Astrocyte (in vitro differentiated cells and primary cell): ENCODE data around the gene PCGF3. TPM values are rescaled to one million over a fixed set of nuclear protein-coding genes. Genes with fewer than 3 reads are reported as not detected.
"Not testable (repeated sequence)": the region's sequence is repeated elsewhere in the genome, so short reads cannot be mapped to it uniquely, and the experiment has no call there.

Source experiments
- DNase-seq: peaks from one replicate; pipeline ENCODE4 v3.0.0-alpha.2; 2010; ENCODE audit warnings: low read depth
- FAIRE-seq: peaks from 2 replicates; lab custom pipeline; 2011; peaks lifted over from hg19 to GRCh38; lab: Jason Lieb, UNC
- H2AFZ ChIP-seq: 2 replicates; pipeline ENCODE4 v1.6.0; 2012; ENCODE audit warnings: low read depth, low read length, inconsistent platforms
- H3K27ac ChIP-seq: 2 replicates; pipeline ENCODE4 v1.5.1; 2011; ENCODE audit warnings: low read depth, low read length, inconsistent platforms
- H3K27me3 ChIP-seq: 2 replicates; pipeline ENCODE4 v1.6.0; 2011; ENCODE audit warnings: low read length, inconsistent platforms; ENCODE audit not compliant: insufficient read depth
- H3K36me3 ChIP-seq: 2 replicates; pipeline ENCODE4 v1.5.1; 2011; ENCODE audit warnings: low read length, inconsistent platforms; ENCODE audit not compliant: insufficient read depth
- H3K4me1 ChIP-seq: 2 replicates; pipeline ENCODE4 v1.5.1; 2011; ENCODE audit warnings: low read length, inconsistent platforms; ENCODE audit not compliant: insufficient read depth
- H3K4me2 ChIP-seq: 2 replicates; pipeline ENCODE4 v1.6.0; 2012; ENCODE audit warnings: low read length, inconsistent platforms
- H3K4me3 ChIP-seq: 2 replicates; pipeline ENCODE4 v1.5.1; 2011; ENCODE audit warnings: low read depth, mild to moderate bottlenecking, low read length, inconsistent platforms; ENCODE audit not compliant: insufficient read depth
- H3K79me2 ChIP-seq: 2 replicates; pipeline ENCODE4 v1.6.0; 2012; ENCODE audit warnings: mild to moderate bottlenecking, low read length, inconsistent platforms; ENCODE audit not compliant: insufficient read depth
- H3K9ac ChIP-seq: 2 replicates; pipeline ENCODE4 v1.6.0; 2012; ENCODE audit warnings: mild to moderate bottlenecking, low read length, inconsistent platforms
- H3K9me3 ChIP-seq: 2 replicates; pipeline ENCODE4 v1.5.1; 2012; ENCODE audit warnings: low read depth, mild to moderate bottlenecking, low read length, inconsistent platforms; ENCODE audit not compliant: insufficient read depth
- H4K20me1 ChIP-seq: 2 replicates; pipeline ENCODE4 v1.6.0; 2012; ENCODE audit warnings: low read length, inconsistent platforms; ENCODE audit not compliant: insufficient read depth
- H3K27ac Mint-ChIP-seq: one replicate; pipeline ENCODE4 v1.8.0; 2021; ENCODE audit warnings: mild to moderate bottlenecking, mixed read lengths; ENCODE audit not compliant: unreplicated experiment
- H3K27me3 Mint-ChIP-seq: one replicate; pipeline ENCODE4 v1.8.0; 2021; ENCODE audit warnings: low read depth, mixed read lengths; ENCODE audit not compliant: unreplicated experiment
- H3K36me3 Mint-ChIP-seq: one replicate; pipeline ENCODE4 v1.8.0; 2021; ENCODE audit warnings: low read depth, mixed read lengths; ENCODE audit not compliant: unreplicated experiment
- H3K4me1 Mint-ChIP-seq: one replicate; pipeline ENCODE4 v1.8.0; 2021; ENCODE audit warnings: low read depth, mixed read lengths; ENCODE audit not compliant: unreplicated experiment
- H3K4me3 Mint-ChIP-seq: one replicate; pipeline ENCODE4 v1.8.0; 2021; ENCODE audit warnings: mild to moderate bottlenecking, moderate library complexity, mixed read lengths; ENCODE audit not compliant: unreplicated experiment
- H3K9me3 Mint-ChIP-seq: one replicate; pipeline ENCODE4 v1.8.0; 2021; ENCODE audit warnings: mild to moderate bottlenecking, mixed read lengths; ENCODE audit not compliant: unreplicated experiment
- CTCF ChIP-seq: IDR thresholded peaks from 2 replicates; pipeline ENCODE4 v1.5.1; 2011; ENCODE audit warnings: low read depth, mild to moderate bottlenecking, inconsistent platforms, low read length, moderate library complexity; ENCODE audit not compliant: insufficient read depth
- total RNA-seq: library from RNA; stranded (reverse); gene quantifications from 2 replicates; pipeline ENCODE4 v1.2.1, GENCODE V29; 2021

The PCGF3 gene
- total RNA-seq, 1 donor from 2014 or later = 65.7 TPM

- H4K20me1 ChIP-seq = peaks cover 96% of the 10 kb centered on the region
- peaks cover 41% of the 10 kb centered on the region for H3K36me3 ChIP-seq
- no peaks in the 10 kb centered on the region for H3K9me3 ChIP-seq
- Mint-ChIP-seq H3K4me3 (no peak overlapping the region), H3K27ac (no peak overlapping the region), H3K27me3 (no peaks in the 10 kb centered on the region), H3K36me3 (peaks cover 31% of the 10 kb centered on the region), H3K9me3 (peaks cover 3% of the 10 kb centered on the region), H3K4me1 (peaks cover 27% of the 10 kb centered on the region)
- H3K79me2 ChIP-seq = peaks cover 96% of the 10 kb centered on the region
- no peak for TF ChIP-seq CTCF
- H3K4me1 ChIP-seq = no peaks in the 10 kb centered on the region
- H3K9ac ChIP-seq = no peak overlapping the region
- no peak overlapping the region for H2AFZ ChIP-seq
- H3K27ac ChIP-seq = no peak overlapping the region
- FAIRE-seq = no peak
- no peak overlapping the region for H3K4me3 ChIP-seq
- no peak overlapping the region for H3K4me2 ChIP-seq
- no peaks in the 10 kb centered on the region for H3K27me3 ChIP-seq
- DNase-seq = no peak
These were observed 67.6 kb downstream of the PCGF3 start for GRCh38 chr4:773214-773613.

- not testable (repeated sequence) for H3K9me3 Mint-ChIP-seq, DNase-seq, H3K27me3 Mint-ChIP-seq, H3K4me1 ChIP-seq, H3K4me3 ChIP-seq, H3K27ac ChIP-seq, H3K27me3 ChIP-seq, H2AFZ ChIP-seq, FAIRE-seq, H3K9me3 ChIP-seq, H3K4me2 ChIP-seq, H3K9ac ChIP-seq
- peaks cover 97% of the 10 kb centered on the region for H4K20me1 ChIP-seq
- H3K36me3 ChIP-seq = peaks cover 41% of the 10 kb centered on the region
- peaks cover 96% of the 10 kb centered on the region for H3K79me2 ChIP-seq
- Mint-ChIP-seq H3K27ac (peak overlapping the region; percentile 44), H3K4me1 (peaks cover 27% of the 10 kb centered on the region), H3K36me3 (peaks cover 31% of the 10 kb centered on the region), H3K4me3 (peak overlapping the region; percentile 41)
These were observed 68.9 kb downstream of the PCGF3 start for GRCh38 chr4:774419-775092.

- not testable (repeated sequence) for H3K4me3 ChIP-seq, H3K9me3 Mint-ChIP-seq, H3K27ac ChIP-seq, DNase-seq, H3K9me3 ChIP-seq, FAIRE-seq, H3K9ac ChIP-seq, H3K4me2 ChIP-seq, H3K27me3 ChIP-seq, H3K4me3 Mint-ChIP-seq, H2AFZ ChIP-seq, H3K27me3 Mint-ChIP-seq, H3K4me1 ChIP-seq
- Mint-ChIP-seq H3K4me1 (peaks cover 30% of the 10 kb centered on the region), H3K36me3 (peaks cover 31% of the 10 kb centered on the region), H3K27ac (peak overlapping the region; percentile 80)
- Histone ChIP-seq H4K20me1 (peaks cover 97% of the 10 kb centered on the region), H3K36me3 (peaks cover 33% of the 10 kb centered on the region), H3K79me2 (peaks cover 96% of the 10 kb centered on the region)
These were observed 69.9 kb downstream of the PCGF3 start for GRCh38 chr4:775485-775884.
